ENCODE measurements around the gene NRBF2. TPM values are rescaled to one million over a fixed set of nuclear protein-coding genes. Genes with fewer than 3 reads are reported as not detected.

Gene NRBF2
- total and polyA plus RNA-seq, 8 donors, result 6.8 to 23.1 (median 15.2) TPM; not detected in 1

GRCh38 chr10:63084690-63085382 is 48.3 kb upstream of the NRBF2 start:
- Histone ChIP-seq H3K27ac (no peak overlapping the region), H3K9me3 (no peaks in the 10 kb centered on the region), H3K4me3 (no peak overlapping the region), H3K36me3 (no peaks in the 10 kb centered on the region), H3K27me3 (no peaks in the 10 kb centered on the region), H3K4me1 (peaks cover 0 to 7% (median 2%) of the 10 kb centered on the region in 4 donors)
- intact Hi-C loops (cut with DNase I; ENCODE audit: low total_unique reads), result loop anchor here (10.0 kb wide), 1 partner anchor 490 kb away; no protein-coding TSS in a partner anchor
- TF ChIP-seq CTCF (IDR thresholded peaks at IDR 0.05) (no peak), POLR2A (IDR thresholded peaks at IDR 0.05) (no peak), EP300 (IDR thresholded peaks at IDR 0.05) (no peak), POLR2AphosphoS5 (IDR thresholded peaks at IDR 0.05) (no peak)
- WGBS, 5 donors, result 56 to 75% (median 63%) methylated on average over 4 of the region's 4 CpGs
- DNase-seq, result no peak

- 48 to 64% (median 59%) methylated on average over 2 of the region's 2 CpGs for WGBS, 5 donors
- intact Hi-C loops (cut with DNase I; ENCODE audit: low total_unique reads), result no loop called here
Measured at GRCh38 chr10:63093227-63093626, 39.9 kb upstream of the NRBF2 start.

GRCh38 chr10:63094405-63094804 is 38.7 kb upstream of the NRBF2 start:
- H3K9me3 ChIP-seq, result no peaks in the 10 kb centered on the region
- DNase-seq, result no peak
- no peaks in the 10 kb centered on the region for H3K36me3 ChIP-seq
- no peaks in the 10 kb centered on the region for H3K4me1 ChIP-seq
- no peak overlapping the region for H3K4me3 ChIP-seq
- H3K27me3 ChIP-seq, result no peaks in the 10 kb centered on the region
- H3K27ac ChIP-seq, result no peak overlapping the region
- intact Hi-C loops (cut with DNase I; ENCODE audit: low total_unique reads), result no loop called here
- TF ChIP-seq CTCF (IDR thresholded peaks at IDR 0.05) (no peak), POLR2AphosphoS5 (IDR thresholded peaks at IDR 0.05) (no peak), EP300 (IDR thresholded peaks at IDR 0.05) (no peak), POLR2A (IDR thresholded peaks at IDR 0.05) (no peak)
- WGBS, 5 donors, result 91 to 100% (median 98%) methylated on average over 2 of the region's 2 CpGs

More at GRCh38 chr10:63093227-63093626, 39.9 kb upstream of the NRBF2 start:
- no peak overlapping the region for H3K27ac ChIP-seq
- no peaks in the 10 kb centered on the region for H3K9me3 ChIP-seq
- TF ChIP-seq POLR2AphosphoS5 (IDR thresholded peaks at IDR 0.05), result no peak
- no peak for TF ChIP-seq CTCF (IDR thresholded peaks at IDR 0.05)
- TF ChIP-seq EP300 (IDR thresholded peaks at IDR 0.05), result no peak
- no peak for TF ChIP-seq POLR2A (IDR thresholded peaks at IDR 0.05)
- no peaks in the 10 kb centered on the region for H3K36me3 ChIP-seq
- no peak for DNase-seq
- H3K4me3 ChIP-seq, result no peak overlapping the region
- no peaks in the 10 kb centered on the region for H3K4me1 ChIP-seq
- H3K27me3 ChIP-seq, result no peaks in the 10 kb centered on the region

GRCh38 chr10:63094881-63095280 is 38.2 kb upstream of the NRBF2 start:
- H3K27ac ChIP-seq, result no peak overlapping the region
- no peaks in the 10 kb centered on the region for H3K27me3 ChIP-seq
- TF ChIP-seq POLR2A (IDR thresholded peaks at IDR 0.05), result no peak
- no peak for TF ChIP-seq CTCF (IDR thresholded peaks at IDR 0.05)
- no peak for TF ChIP-seq POLR2AphosphoS5 (IDR thresholded peaks at IDR 0.05)
- no peak for TF ChIP-seq EP300 (IDR thresholded peaks at IDR 0.05)
- H3K36me3 ChIP-seq, result no peaks in the 10 kb centered on the region
- intact Hi-C loops (cut with DNase I; ENCODE audit: low total_unique reads), result no loop called here
- H3K9me3 ChIP-seq, result no peaks in the 10 kb centered on the region
- H3K4me1 ChIP-seq, result no peaks in the 10 kb centered on the region
- no peak for DNase-seq
- 50 to 68% (median 56%) methylated on average over 1 of the region's 1 CpG for WGBS, 5 donors
- no peak overlapping the region for H3K4me3 ChIP-seq
